Sigmoid colon (tissue), 7 donors: Measurements from ENCODE around the gene EFNA5. TPM values are rescaled to one million over a fixed set of nuclear protein-coding genes. Genes with fewer than 3 reads are reported as not detected.

Source experiments
- DNase-seq: peaks from one replicate; pipeline ENCODE4 v3.0.0-alpha.2; 2019
- H3K27ac ChIP-seq, 4 donors: fragments of 200-600 bp; sonication (generic); one replicate each; pipeline ENCODE4 v1.5.1; 2016 to 2019; ENCODE audit warnings: mild to moderate bottlenecking in 1 of 4
- H3K27me3 ChIP-seq, 3 donors: fragments of 200-600 bp; sonication (generic); one replicate each; pipeline ENCODE4 v1.5.1; 2019; ENCODE audit warnings: mild to moderate bottlenecking in 1 of 3
- H3K36me3 ChIP-seq, 4 donors: fragments of 200-600 bp; sonication (generic); one replicate each; pipeline ENCODE4 v1.5.1; 2016 to 2019
- H3K4me1 ChIP-seq, 4 donors: fragments of 200-600 bp; sonication (generic); one replicate each; pipeline ENCODE4 v1.5.1; 2017 to 2019
- H3K4me3 ChIP-seq, 4 donors: fragments of 200-600 bp; sonication (generic); one replicate each; pipeline ENCODE4 v1.5.1; 2017 to 2019; ENCODE audit warnings: mild to moderate bottlenecking in 2 of 4, moderate library complexity in 1 of 4
- H3K9me3 ChIP-seq, 4 donors: fragments of 200-600 bp in 3 of 4; sonication (generic) in 3 of 4; one replicate each; pipeline versions ENCODE4 v1.5.1 to v1.6.1; 2013 to 2019
- CTCF ChIP-seq, 4 experiments: fragments of 450-650 bp in 3 of 4; fragments of 200-600 bp in 1 of 4; IDR thresholded peaks; one replicate each; pipeline ENCODE4 v1.5.1; 2016 to 2019; ENCODE audit warnings: antibody characterized with exemption in 4 of 4, mild to moderate bottlenecking in 3 of 4, moderate library complexity in 2 of 4
- EP300 ChIP-seq, 4 donors: sonication (generic); formaldehyde crosslinking; IDR thresholded peaks; one replicate each; pipeline ENCODE4 v1.6.1; 2017; ENCODE audit warnings: antibody characterized with exemption in 4 of 4
- POLR2A ChIP-seq, 2 donors: fragments of 450-650 bp; IDR thresholded peaks; one replicate each; pipeline ENCODE4 v1.6.1; 2016; ENCODE audit warnings: antibody characterized with exemption in 2 of 2, mild to moderate bottlenecking in 2 of 2, moderate library complexity in 2 of 2
- POLR2AphosphoS5 ChIP-seq, 4 donors: sonication (generic); formaldehyde crosslinking; IDR thresholded peaks; one replicate each; pipeline ENCODE4 v1.6.1; 2017; ENCODE audit warnings: antibody characterized with exemption in 4 of 4
- WGBS, 2 donors: extraction: QIAGEN DNeasy Blood & Tissue Kit; methylation state at CpG; one replicate each; pipeline ENCODE4 v1.1.7; 2013; 5-methylcytosine and 5-hydroxymethylcytosine counted together
- intact Hi-C: fragments of 100-400 bp; cut with DNase I; formaldehyde crosslinking; loops from one replicate; pipeline ENCODE4 v1.15.1; 2023
- polyA plus RNA-seq, 3 donors: library from polyadenylated mRNA; stranded (reverse); fragments of 200-250 nt; gene quantifications; one replicate each; pipeline ENCODE4 v1.2.3, GENCODE V29; 2013
- total RNA-seq, 4 donors: library from RNA; depleted of rRNA; stranded (reverse); fragments of >200 nt; gene quantifications; one replicate each; pipeline ENCODE4 v1.1.0, GENCODE V29; 2016
- donor health status: healthy with polysubstance abuse.
- donor health status: Bipolar disorder and iron deficiency.
- donor health status: healthy.

The EFNA5 gene
- total and polyA plus RNA-seq, 7 donors = 0.60 to 10.8 (median 6.8) TPM

DNA sequence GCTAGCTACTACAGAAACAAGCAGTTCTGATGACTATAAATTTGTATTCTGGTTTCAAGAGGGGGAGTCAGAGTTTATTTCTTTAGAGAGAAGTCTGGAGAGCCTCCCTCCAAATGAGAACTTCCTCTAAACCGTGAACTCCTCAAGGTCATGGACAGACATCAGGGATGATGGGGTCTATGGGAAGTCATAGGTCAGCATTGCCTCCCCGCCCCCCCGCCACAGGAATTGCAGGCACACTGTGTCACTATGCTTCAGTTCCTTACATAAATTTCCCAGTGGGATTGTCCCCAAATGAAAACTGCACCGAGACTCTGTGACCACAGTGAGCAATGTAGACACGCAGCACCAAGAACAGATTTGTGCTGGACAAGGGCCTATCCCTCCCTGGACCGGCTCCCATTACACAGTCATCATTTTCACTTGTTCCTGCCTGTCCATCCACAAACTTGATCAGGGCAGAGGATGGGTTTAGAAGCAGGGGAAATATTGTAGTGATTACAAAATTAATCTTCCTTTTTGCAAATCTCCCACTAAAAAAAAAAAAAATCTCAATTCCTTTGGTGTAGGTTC lies 300.3 kb downstream of the EFNA5 start:
- Histone ChIP-seq H3K27me3 (no peaks in the 10 kb centered on the region), H3K4me3 (no peak overlapping the region), H3K27ac (no peak overlapping the region), H3K36me3 (no peaks in the 10 kb centered on the region), H3K4me1 (no peaks in the 10 kb centered on the region), H3K9me3 (no peaks in the 10 kb centered on the region)
- intact Hi-C loops = no loop called here
- WGBS, 2 donors = 83 to 87% methylated on average over 6 of the region's 6 CpGs
- TF ChIP-seq POLR2AphosphoS5 (IDR thresholded peaks at IDR 0.05) (no peak), CTCF (IDR thresholded peaks at IDR 0.05) (no peak), EP300 (IDR thresholded peaks at IDR 0.05) (no peak), POLR2A (IDR thresholded peaks at IDR 0.05) (no peak)
- DNase-seq = no peak

DNA sequence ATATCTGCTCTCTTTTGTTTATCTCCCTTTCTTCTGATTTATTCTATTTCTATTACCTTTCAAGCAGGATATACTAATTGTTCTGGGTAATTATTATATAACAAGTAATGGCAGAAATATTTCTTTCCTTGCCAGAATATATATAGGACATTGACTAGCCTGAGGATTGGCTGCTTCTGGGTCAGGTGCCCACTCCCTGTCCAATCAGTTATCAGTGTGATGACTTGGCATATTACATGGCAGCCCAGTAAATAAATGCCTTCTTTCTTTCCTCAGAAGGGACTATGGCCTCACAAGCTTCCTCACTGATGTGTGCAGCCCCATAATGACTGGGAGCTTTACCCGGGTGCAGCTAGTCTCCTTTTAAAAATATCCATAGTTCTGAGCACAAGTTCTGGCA lies 301.1 kb downstream of the EFNA5 start:
- no peaks in the 10 kb centered on the region for H3K4me1 ChIP-seq
- H3K36me3 ChIP-seq = no peaks in the 10 kb centered on the region
- TF ChIP-seq POLR2A (IDR thresholded peaks at IDR 0.05) (no peak), CTCF (IDR thresholded peaks at IDR 0.05) (no peak), POLR2AphosphoS5 (IDR thresholded peaks at IDR 0.05) (no peak), EP300 (IDR thresholded peaks at IDR 0.05) (no peak)
- H3K27me3 ChIP-seq = no peaks in the 10 kb centered on the region
- WGBS, 2 donors = 94 to 95% methylated on average over 1 of the region's 1 CpG
- DNase-seq = no peak
- H3K27ac ChIP-seq = no peak overlapping the region
- no peaks in the 10 kb centered on the region for H3K9me3 ChIP-seq
- intact Hi-C loops = no loop called here
- no peak overlapping the region for H3K4me3 ChIP-seq

DNA sequence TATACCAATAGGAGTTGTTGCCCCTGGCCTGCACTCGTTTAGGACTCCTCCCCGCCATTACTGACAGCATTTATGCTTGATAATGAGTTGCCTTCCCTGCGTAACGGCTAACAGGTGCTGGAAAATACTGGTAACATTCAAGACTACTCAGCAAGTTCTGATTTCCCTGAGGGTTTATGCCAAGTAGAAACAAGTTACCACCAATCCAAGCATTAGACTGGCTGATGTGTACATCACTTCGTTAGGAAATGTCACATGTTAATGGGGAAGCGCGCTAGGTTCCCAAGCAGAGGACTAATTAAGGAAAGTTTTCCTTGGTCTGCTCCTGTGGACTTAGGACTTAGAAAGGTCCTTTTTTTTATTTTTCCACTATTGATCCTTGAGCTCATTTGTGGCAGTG lies 302.1 kb downstream of the EFNA5 start:
- no peaks in the 10 kb centered on the region for H3K9me3 ChIP-seq
- no peak for DNase-seq
- WGBS, 2 donors = 93 to 94% methylated on average over 7 of the region's 7 CpGs
- no peaks in the 10 kb centered on the region for H3K36me3 ChIP-seq
- no peak for TF ChIP-seq POLR2A (IDR thresholded peaks at IDR 0.05)
- no peak for TF ChIP-seq POLR2AphosphoS5 (IDR thresholded peaks at IDR 0.05)
- no peak for TF ChIP-seq EP300 (IDR thresholded peaks at IDR 0.05)
- TF ChIP-seq CTCF (IDR thresholded peaks at IDR 0.05) = no peak
- intact Hi-C loops = no loop called here
- no peak overlapping the region for H3K27ac ChIP-seq
- no peaks in the 10 kb centered on the region for H3K27me3 ChIP-seq
- no peaks in the 10 kb centered on the region for H3K4me1 ChIP-seq
- no peak overlapping the region for H3K4me3 ChIP-seq

DNA sequence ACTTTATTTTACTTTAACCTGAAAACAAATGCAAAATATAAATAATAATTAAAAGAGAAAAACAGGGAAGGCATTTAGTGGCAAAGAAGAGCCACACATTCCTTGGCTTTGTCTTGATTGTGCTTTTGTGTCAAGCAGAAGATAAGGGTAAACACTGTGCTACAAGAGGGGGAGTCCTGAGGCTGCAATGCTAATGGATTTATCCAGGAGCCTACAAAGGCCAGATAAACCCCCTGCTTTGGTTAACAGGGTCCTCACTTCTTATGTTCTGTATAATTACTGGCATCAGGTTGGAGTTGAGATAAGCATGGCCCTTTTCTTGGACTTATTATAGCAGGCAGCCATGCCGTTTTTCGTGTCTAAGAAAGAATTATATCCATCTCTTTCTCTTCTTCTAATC lies 302.8 kb downstream of the EFNA5 start:
- Histone ChIP-seq H3K9me3 (no peaks in the 10 kb centered on the region), H3K4me3 (no peak overlapping the region), H3K27me3 (no peaks in the 10 kb centered on the region), H3K36me3 (no peaks in the 10 kb centered on the region), H3K4me1 (no peaks in the 10 kb centered on the region), H3K27ac (no peak overlapping the region)
- TF ChIP-seq EP300 (IDR thresholded peaks at IDR 0.05) = no peak
- no peak for TF ChIP-seq CTCF (IDR thresholded peaks at IDR 0.05)
- TF ChIP-seq POLR2AphosphoS5 (IDR thresholded peaks at IDR 0.05) = no peak
- TF ChIP-seq POLR2A (IDR thresholded peaks at IDR 0.05) = no peak
- DNase-seq = no peak
- WGBS, 2 donors = 87 to 88% methylated on average over 2 of the region's 2 CpGs
- intact Hi-C loops = no loop called here

- no peak overlapping the region for H3K4me3 ChIP-seq
- WGBS, 2 donors = 90 to 91% methylated on average over 4 of the region's 4 CpGs
- TF ChIP-seq EP300 (IDR thresholded peaks at IDR 0.05) (no peak), POLR2A (IDR thresholded peaks at IDR 0.05) (no peak), POLR2AphosphoS5 (IDR thresholded peaks at IDR 0.05) (no peak), CTCF (IDR thresholded peaks at IDR 0.05) (no peak)
- H3K9me3 ChIP-seq = no peaks in the 10 kb centered on the region
- DNase-seq = no peak
- no peaks in the 10 kb centered on the region for H3K4me1 ChIP-seq
- H3K27ac ChIP-seq = no peak overlapping the region
- intact Hi-C loops = no loop called here
- no peaks in the 10 kb centered on the region for H3K27me3 ChIP-seq
- no peaks in the 10 kb centered on the region for H3K36me3 ChIP-seq
Measured at GRCh38 chr5:107367480-107367879, 303.3 kb downstream of the EFNA5 start.
